Measurements from ENCODE around the gene SDK1. TPM values are rescaled to one million over a fixed set of nuclear protein-coding genes. Genes with fewer than 3 reads are reported as not detected.

Gene SDK1
- total RNA-seq, 1 experiment from 2014 or later = 7.1 TPM

GRCh38 chr7:3380034-3380433, 79.0 kb downstream of the SDK1 start:
- Mint-ChIP-seq H3K4me3 (ENCODE audit: unreplicated experiment) (no peak overlapping the region), H3K27me3 (ENCODE audit: insufficient read depth, unreplicated experiment) (peaks cover 4% of the 10 kb centered on the region), H3K27ac (ENCODE audit: unreplicated experiment) (no peak overlapping the region), H3K36me3 (ENCODE audit: insufficient read depth, unreplicated experiment) (no peaks in the 10 kb centered on the region), H3K9me3 (ENCODE audit: unreplicated experiment) (no peaks in the 10 kb centered on the region), H3K4me1 (ENCODE audit: low read depth, unreplicated experiment) (peaks cover 26% of the 10 kb centered on the region)
- Histone ChIP-seq H3K9me3 (no peaks in the 10 kb centered on the region), H3K4me3 (ENCODE audit: low read depth, low read length) (no peak overlapping the region), H3K27me3 (replicated peaks; ENCODE audit: control insufficient read depth, insufficient read depth, low read length) (no peaks in the 10 kb centered on the region), H3K36me3 (ENCODE audit: control insufficient read depth, insufficient read depth, low read length) (no peaks in the 10 kb centered on the region), H3K4me1 (no peaks in the 10 kb centered on the region)
- ChIA-PET POLR2A (no interaction called here), CTCF (no interaction called here)
- no TSS peak for BruUV-seq (replicated peaks)
- intact Hi-C loops (cut with micrococcal nuclease; ENCODE audit: unreplicated experiment) = no loop called here
- DNase-seq = no peak
- no peak for TF ChIP-seq CTCF (IDR thresholded peaks at IDR 0.05; ENCODE audit: insufficient read depth in 1 of 2, low read depth in 1 of 2, low read length in 1 of 2, severe bottlenecking in 1 of 2, unreplicated experiment in 1 of 2)

- Histone ChIP-seq H3K4me1 (no peaks in the 10 kb centered on the region), H3K4me3 (ENCODE audit: low read depth, low read length) (no peak overlapping the region), H3K27me3 (replicated peaks; ENCODE audit: control insufficient read depth, insufficient read depth, low read length) (no peaks in the 10 kb centered on the region), H3K36me3 (ENCODE audit: control insufficient read depth, insufficient read depth, low read length) (no peaks in the 10 kb centered on the region), H3K9me3 (no peaks in the 10 kb centered on the region)
- H3K27ac Mint-ChIP-seq (ENCODE audit: unreplicated experiment) = no peak overlapping the region
- DNase-seq = no peak
- peaks cover 26% of the 10 kb centered on the region for H3K4me1 Mint-ChIP-seq (ENCODE audit: low read depth, unreplicated experiment)
- H3K4me3 Mint-ChIP-seq (ENCODE audit: unreplicated experiment) = no peak overlapping the region
- H3K27me3 Mint-ChIP-seq (ENCODE audit: insufficient read depth, unreplicated experiment) = peaks cover 4% of the 10 kb centered on the region
- POLR2A ChIA-PET = no interaction called here
- intact Hi-C loops (cut with micrococcal nuclease; ENCODE audit: unreplicated experiment) = no loop called here
- no peak for TF ChIP-seq CTCF (IDR thresholded peaks at IDR 0.05; ENCODE audit: insufficient read depth in 1 of 2, low read depth in 1 of 2, low read length in 1 of 2, severe bottlenecking in 1 of 2, unreplicated experiment in 1 of 2)
- H3K9me3 Mint-ChIP-seq (ENCODE audit: unreplicated experiment) = no peaks in the 10 kb centered on the region
- no peaks in the 10 kb centered on the region for H3K36me3 Mint-ChIP-seq (ENCODE audit: insufficient read depth, unreplicated experiment)
- CTCF ChIA-PET = no interaction called here
- no TSS peak for BruUV-seq (replicated peaks)
Observed at GRCh38 chr7:3380886-3381685, 80.0 kb downstream of the SDK1 start.

GRCh38 chr7:3386423-3387190, 85.6 kb downstream of the SDK1 start:
- Histone ChIP-seq H3K27me3 (replicated peaks; ENCODE audit: control insufficient read depth, insufficient read depth, low read length) (no peaks in the 10 kb centered on the region), H3K4me1 (no peaks in the 10 kb centered on the region), H3K4me3 (ENCODE audit: low read depth, low read length) (no peak overlapping the region), H3K9me3 (no peaks in the 10 kb centered on the region), H3K36me3 (ENCODE audit: control insufficient read depth, insufficient read depth, low read length) (no peaks in the 10 kb centered on the region)
- ChIA-PET POLR2A (no interaction called here), CTCF (no interaction called here)
- H3K9me3 Mint-ChIP-seq (ENCODE audit: unreplicated experiment) = no peaks in the 10 kb centered on the region
- H3K36me3 Mint-ChIP-seq (ENCODE audit: insufficient read depth, unreplicated experiment) = no peaks in the 10 kb centered on the region
- H3K4me1 Mint-ChIP-seq (ENCODE audit: low read depth, unreplicated experiment) = no peaks in the 10 kb centered on the region
- no peak overlapping the region for H3K27ac Mint-ChIP-seq (ENCODE audit: unreplicated experiment)
- intact Hi-C loops (cut with micrococcal nuclease; ENCODE audit: unreplicated experiment) = no loop called here
- TF ChIP-seq CTCF (IDR thresholded peaks at IDR 0.05; ENCODE audit: insufficient read depth in 1 of 2, low read depth in 1 of 2, low read length in 1 of 2, severe bottlenecking in 1 of 2, unreplicated experiment in 1 of 2) = no peak
- no peak for DNase-seq
- no peaks in the 10 kb centered on the region for H3K27me3 Mint-ChIP-seq (ENCODE audit: insufficient read depth, unreplicated experiment)
- no peak overlapping the region for H3K4me3 Mint-ChIP-seq (ENCODE audit: unreplicated experiment)
- BruUV-seq (replicated peaks) = no TSS peak

Data from Caco-2 (cell line).